ENCODE results near the gene NUDT12.

Gene NUDT12

DNA sequence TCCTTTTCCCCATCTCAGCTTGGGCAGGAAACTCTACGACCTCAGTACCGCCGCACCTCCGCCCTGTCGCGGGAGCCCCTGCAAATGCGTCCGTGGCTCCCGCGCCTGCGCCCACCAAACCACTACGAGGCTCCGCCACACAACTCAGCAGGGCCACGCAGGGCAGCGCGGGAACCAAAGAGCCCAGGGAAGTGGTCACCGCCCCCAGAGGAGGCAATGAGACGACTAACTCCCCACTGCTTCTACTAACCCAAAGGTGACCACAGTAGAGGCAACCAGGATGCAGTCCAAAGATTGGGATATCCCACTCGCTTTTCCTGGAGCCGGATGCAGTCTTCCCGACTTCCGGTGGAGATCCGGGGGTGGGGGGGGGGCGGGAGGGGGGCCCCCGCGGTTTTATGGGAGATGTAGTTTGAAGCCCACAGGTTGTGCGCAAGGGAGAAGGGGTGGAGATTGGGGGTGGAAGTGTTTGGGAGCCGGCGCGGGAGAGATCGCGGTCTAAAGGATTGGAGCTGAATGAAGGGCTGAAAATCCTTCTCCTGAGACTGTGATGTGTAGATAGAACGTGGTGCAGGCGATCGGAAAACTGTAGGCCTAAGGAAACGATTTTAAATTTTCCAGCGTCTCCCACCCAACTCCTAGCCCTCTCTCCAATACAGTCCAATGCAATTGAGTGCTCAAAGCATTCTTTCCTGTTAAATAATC is at the start of gene NUDT12:
TSS of gene NUDT12 (minus strand) at position 337 of the 705 bp plus-strand sequence. CDS start 2,541 bp downstream, outside the sequence.
- DNase-seq (ENCODE audit: low read depth in 2 of 3, low spot score in 2 of 3), result peak; percentile 2 to 15 (median 7)

DNA sequence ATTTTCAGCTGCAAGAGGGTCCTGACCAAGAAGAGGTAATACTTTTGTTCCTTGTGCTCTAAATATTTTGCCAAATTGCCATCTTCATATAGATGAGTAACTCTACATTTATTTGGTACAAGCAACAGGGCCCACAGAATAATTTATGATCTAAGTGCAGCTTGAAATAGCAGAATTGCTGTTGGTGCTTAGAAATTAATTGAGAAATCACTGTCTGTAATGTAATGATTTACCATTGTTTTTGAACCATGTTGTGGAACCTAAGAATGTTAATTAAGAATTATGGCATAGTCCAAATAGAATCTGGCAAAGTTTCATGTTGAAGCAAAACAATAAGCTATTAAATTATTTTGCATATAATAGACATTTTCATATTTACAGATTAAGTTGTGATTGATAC is 44.8 kb upstream of the NUDT12 start:
- DNase-seq (ENCODE audit: low read depth in 2 of 3, low spot score in 2 of 3), result no peak

DNA sequence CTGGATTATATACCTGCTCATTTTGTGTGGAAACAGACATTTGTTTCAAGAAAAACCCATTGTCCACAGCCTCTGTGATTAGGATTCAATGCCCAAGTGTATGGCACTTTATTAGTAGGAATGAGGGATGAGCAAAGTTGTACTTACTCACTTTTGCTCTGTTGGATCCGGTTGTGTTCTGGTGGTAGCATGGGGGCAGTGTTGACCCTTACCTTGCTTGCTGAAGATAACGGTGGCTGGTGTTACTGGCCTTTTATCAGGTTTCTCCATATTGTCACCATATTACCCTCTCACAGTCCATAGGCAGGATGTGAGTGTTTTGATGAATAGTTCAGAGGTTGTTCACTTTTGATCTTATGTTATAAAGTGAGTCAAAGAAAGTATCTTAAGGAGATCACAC is 42.7 kb upstream of the NUDT12 start:
- no peak for DNase-seq (ENCODE audit: low read depth in 2 of 3, low spot score in 2 of 3)

DNA sequence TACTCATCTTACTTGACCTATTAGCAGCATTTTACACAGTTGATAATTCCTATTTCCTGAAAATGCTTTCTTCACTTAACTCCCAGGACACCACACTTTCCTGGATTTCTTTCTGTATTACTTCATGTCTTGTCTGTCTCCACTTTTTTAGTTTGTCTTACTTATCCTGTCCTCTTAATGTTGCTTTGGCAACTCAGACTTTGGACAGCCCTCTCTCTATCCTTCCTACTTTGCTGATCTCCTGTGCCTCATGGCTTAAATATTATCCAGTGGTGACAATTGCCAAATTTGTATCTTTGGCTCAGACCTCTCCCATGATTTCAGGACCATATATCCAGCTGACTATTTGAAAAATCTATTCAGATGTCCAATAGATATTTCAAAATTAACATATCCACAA is 39.8 kb upstream of the NUDT12 start:
- DNase-seq (ENCODE audit: low read depth in 2 of 3, low spot score in 2 of 3), result no peak

DNA sequence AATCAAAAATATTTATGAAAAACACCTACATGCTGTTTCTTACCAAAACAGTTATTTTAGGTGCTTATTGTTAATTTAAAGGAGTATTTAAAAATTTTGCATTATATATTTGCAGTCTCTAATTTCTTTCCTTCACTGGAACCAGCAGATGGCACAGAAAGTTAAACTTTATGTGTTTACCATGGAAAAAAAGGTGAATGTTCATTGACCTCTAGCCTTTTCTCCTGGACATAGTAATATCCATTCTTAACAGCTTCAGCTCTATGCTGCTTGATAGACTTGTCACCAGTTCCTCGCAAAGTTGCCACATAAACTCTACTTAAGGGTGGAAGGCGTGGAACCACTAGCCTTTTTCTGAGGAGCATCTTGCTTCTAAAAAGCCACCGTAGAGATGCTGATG is 38.7 kb upstream of the NUDT12 start:
- no peak for DNase-seq (ENCODE audit: low read depth in 2 of 3, low spot score in 2 of 3)

DNA sequence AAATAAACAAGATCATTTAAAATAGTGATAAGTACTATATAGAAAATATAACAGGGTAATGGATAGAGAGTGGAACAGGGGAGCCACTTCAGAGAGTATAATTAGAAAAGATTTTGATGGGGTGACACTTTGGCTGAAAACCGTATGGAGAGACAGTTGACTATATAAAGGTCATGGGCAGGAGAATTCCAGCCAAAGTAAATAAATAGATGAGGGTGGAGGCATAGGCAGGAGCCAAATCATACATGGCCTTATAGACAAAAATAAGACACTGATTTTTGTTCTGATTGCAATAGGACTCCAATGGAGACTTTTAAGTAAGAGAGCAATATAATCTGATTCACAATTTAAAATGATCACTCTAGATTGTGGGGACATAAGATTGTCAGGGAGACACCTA is 37.5 kb upstream of the NUDT12 start:
- no peak for DNase-seq (ENCODE audit: low read depth in 2 of 3, low spot score in 2 of 3)

DNA sequence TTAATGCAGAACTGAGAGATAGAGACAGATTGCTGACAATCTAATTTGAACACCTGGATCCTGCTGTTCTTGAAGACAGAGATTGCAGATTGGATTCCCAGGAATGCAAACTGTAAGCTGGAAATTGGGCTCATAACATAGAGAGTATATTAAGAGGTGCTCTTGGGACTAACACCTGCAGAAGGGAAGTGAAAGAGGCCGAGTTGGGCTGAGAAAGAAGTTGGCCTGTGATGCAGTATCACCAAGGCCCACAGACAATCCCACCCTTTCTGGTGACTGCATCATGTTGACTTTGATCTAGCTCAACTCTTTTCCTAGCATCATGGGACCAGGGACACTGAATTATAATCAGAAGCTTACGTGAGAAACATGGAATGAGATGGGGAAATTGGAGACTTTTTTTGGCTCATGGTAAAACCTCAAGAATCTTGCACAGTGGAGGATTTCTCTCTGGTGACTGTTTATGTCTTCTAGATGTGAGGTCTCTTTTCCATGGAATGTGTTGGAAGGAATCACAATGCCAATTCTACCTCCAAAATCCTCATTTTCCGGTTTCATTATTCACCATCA is 36.5 kb upstream of the NUDT12 start:
- DNase-seq (ENCODE audit: low read depth in 2 of 3, low spot score in 2 of 3), result no peak

DNA sequence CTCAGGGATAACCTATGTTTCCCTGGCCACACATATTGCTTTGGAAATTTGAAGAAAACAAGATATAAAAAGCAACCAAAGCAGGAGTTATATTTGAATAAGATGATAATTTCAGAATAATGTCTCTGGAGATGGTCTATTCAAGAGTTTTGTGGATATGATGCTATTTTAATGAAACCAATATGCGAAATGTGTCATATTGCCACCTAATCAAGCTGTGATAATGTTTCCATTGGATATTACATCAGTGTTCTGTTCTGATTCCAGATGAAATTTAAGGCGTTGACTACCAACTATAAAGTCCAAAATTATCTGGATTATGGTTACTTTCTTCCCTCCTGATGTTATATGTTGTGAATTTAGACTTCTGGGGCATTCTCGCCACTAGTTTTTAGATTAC is 27.6 kb upstream of the NUDT12 start:
- DNase-seq (ENCODE audit: low read depth in 2 of 3, low spot score in 2 of 3), result no peak

DNA sequence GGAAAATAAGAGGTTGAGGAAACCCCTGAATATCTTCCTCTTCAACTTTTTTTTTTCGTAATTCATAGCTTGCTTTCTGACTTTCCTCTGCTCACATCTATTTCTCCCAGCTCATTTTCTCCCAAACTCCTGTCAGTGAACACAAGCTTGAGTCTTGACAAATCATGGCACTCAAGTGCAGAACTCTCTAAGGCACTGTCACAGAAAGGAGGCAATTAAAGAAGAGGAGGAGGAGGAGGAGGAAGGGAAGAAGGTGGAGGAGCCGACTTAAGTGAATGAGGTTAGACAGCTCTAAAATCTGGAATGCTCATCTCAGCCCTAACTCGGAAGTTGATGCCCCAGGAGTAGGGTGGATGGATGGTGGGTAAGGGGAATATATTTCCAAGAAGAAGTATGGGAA is 27.2 kb upstream of the NUDT12 start:
- no peak for DNase-seq (ENCODE audit: low read depth in 2 of 3, low spot score in 2 of 3)

DNA sequence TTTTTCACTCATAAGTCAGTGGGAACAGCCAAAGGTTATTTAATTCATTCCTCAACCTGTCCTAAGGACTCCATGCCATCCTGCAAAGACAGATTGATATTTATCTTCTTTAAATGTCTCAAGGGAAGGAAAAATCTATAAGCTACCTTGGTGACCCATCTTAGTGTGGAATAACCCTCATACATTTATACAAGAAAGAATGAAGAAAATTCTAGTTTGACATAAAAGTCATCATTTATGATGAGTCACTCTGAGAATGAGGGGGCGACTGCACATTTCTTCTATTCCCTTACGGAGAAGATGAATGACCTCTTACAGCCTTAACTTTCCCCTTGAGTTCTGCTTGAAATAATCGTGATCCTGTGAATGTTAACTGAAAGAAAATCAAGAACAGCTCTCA is 26.8 kb upstream of the NUDT12 start:
- no peak for DNase-seq (ENCODE audit: low read depth in 2 of 3, low spot score in 2 of 3)

DNA sequence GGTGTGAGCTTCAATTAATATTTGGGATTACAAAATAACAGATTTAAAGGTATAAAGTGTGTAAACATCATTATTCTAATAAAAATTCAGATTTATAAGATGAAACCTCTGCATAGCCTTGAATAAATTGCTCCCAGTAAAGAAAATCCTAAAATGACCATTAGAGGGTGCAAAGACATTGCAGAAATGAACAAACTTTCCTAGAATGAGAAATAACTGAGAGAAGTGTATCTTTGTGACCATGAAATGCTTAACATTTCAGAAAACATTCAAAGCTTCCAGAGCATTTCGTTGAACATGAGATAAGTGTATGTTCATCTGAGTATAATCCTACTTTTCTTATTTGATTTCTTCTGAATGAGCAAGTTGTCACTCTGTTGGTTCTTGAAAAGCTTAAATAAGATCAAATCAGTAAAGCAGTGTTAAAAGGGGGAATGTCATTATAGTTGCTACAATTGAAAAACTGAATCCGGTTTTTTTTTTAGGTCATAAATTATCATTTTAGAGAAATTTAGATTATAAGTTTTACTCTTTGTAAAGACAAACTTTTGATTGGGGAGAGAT is 24.7 kb upstream of the NUDT12 start:
- no peak for DNase-seq (ENCODE audit: low read depth in 2 of 3, low spot score in 2 of 3)

DNA sequence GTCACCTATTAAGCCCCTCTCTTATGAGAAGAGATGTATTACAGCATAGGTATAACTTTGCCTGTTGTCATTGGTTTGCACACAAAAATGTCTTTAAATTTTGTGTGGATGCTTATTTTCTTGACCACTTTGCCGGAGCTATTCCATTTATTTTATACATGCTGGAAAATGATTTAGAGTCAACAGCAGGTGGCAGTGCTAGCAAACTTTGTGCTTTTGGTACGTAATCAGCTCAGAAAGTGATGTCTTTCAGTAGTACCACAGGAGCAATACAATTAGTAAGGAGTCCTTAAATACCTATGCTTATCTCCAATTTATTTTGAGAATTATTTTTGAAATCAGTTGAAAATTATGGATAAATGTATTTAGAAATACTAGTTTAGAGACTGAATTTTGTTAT is 19.8 kb upstream of the NUDT12 start:
- DNase-seq (ENCODE audit: low read depth in 2 of 3, low spot score in 2 of 3), result no peak

DNA sequence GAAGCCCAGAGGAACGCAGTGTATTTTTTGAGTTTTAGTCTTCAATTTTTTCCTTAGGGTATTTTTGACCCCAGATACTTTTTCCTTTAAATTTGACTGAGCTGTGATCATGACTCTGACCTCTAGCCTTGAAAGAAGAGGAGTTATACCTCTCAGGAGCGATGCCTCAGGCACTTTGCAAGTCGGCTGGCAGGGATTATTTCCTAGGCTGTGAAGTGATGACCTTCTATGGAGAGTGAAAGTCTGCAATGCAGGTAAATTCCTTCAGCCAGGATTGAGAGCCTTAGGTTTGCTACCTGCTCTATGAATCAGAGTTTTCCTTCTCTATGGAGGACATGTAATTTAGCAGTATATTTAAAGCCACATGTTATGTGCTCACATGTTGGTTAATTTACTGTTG is 10.8 kb upstream of the NUDT12 start:
- no peak for DNase-seq (ENCODE audit: low read depth in 2 of 3, low spot score in 2 of 3)

DNA sequence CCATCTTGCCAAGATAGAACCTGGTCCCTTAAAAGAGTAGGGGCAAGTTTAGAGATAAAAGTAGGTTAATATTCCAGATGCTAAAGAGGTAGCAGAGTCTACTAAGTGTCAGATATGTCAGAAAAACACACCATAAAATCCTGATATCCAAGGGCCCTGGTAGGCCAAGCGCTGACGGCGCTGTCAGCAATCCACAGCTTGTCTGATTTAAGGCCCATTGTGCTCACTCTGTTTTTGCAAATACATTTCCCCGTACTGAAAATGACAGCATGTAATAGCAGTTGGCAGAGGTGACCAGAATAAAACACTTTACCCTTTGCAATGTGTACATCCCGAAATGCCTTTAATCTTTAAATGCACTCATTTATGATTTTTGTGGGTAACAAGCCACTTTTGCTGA is 9.9 kb upstream of the NUDT12 start:
- DNase-seq (ENCODE audit: low read depth in 2 of 3, low spot score in 2 of 3), result no peak

DNA sequence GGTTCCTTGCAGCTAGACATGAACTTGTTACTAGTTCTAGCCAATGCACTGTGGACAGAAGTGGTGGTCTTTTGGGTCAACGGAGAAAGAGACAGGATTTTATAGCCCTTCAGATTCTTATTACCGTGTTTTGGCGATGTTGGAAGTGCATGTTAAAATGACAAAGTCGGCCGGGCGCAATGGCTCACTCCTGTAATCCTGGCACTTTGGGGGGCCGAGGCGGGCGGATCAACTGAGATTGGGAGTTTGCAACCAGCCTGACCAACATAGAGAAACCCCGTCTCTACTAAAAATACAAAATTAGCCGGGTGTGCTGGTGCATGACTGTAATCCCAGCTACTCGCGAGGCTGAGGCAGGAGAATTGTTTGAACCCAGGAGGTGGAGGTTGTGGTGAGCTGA is 9.1 kb upstream of the NUDT12 start:
- no peak for DNase-seq (ENCODE audit: low read depth in 2 of 3, low spot score in 2 of 3)

DNA sequence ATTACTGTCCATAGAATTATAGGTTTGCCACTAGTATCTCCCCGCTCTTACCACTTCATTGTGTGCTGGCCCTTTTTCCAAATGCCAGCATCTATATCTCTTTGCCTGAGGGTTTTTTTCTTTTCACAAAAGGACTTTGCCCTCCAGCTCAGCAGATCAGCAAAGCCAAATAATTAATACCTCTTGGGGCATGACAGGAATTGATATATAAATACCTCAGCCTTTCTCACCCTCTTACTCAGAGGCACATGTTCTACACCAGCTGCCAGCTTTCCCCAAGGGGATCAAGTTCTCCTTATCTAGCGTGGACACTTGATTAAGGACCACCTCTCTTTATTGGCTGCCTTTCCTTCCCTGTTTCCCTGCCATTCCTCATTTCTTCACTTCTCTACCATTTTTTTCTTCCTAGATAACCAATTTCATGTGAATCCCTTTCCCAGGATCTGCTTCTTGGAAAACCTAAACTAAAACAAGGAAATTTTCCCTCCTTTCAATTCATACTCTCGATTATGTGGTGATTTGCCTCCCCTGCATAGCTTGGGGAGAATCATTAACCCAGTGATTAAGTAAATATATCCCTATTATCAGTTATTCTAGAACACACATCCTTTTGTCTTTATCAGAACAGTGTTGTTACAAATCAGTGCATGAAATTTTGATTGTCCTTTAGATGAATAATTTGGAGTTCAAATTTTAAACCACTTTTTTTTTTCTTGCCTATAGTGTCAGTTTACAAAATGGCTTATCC is 6.9 kb upstream of the NUDT12 start:
- DNase-seq (ENCODE audit: low read depth in 2 of 3, low spot score in 2 of 3), result no peak

DNA sequence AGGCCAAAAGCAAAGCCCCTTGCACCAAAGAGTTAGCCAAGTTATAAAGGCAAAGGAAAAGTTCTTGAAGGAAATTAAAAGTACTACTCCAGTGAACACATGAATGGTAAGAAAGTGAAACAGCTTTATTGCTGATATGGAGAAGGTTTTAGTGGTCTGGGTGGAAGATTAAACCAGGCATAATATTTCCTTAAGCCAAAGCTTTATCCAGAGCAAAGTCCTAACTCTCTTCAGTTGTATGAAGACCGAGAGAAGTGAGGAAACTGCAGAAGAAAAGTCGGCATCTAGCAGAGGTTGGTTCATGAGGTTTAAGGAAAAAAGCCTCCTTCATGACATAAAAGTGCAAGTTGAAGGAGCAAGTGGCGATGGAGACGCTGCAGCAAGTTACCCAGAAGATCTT is 3.1 kb upstream of the NUDT12 start:
- no peak for DNase-seq (ENCODE audit: low read depth in 2 of 3, low spot score in 2 of 3)

DNA sequence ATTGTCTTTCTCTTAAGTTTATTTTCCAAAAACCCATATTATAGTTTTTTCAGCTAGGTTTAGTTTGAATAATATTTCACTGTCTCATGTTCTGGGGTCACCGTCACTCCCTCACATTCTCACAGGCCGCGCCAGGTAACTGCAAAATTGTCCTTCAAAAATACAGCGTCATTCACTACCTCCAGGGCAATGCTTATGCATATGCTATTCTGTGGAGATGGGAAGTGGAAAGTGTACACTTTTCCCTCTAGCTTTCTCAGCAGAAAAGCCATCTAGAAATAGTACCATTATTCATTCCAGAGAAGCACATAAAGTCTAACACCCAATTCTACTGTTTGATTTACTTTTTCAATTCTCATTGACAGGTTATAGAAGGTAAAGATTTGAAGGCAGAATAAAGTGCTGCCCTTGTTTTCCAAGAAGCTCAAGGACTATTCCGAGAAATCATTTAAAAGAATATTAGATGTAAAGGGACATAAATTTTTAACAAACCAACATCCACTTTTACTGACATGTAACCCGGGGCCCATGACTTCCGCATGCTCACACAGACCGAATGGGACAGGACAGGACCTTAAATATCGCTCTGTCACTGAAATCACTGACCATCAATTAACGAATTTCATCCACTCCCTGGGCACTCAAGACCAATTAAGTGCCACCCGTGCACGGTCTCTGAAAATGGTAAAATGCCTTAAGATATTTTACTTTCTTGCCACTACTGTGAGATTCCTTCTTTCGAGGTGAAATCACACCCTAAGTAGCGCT is 720 bp downstream of the NUDT12 start:
- DNase-seq (ENCODE audit: low read depth in 2 of 3, low spot score in 2 of 3), result no peak

DNA sequence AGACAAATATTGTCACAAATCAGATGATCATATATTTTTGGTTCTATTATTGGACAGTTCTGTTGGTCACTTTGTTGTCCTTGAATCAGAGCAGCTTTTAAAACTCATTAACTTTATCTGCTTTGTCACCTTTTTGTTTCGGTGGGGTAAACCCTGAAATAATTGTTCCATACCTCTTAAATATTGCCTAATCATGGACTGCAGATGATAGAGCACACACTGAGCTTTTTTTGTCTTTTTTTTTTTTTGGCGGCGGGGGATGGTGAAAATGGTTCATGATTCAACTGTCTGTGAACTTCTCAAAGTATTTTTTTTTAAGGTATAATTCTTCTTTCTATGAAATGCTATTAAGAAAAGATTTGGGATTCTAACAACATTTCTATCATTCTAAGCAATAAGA is 1.8 kb downstream of the NUDT12 start:
- no peak for DNase-seq (ENCODE audit: low read depth in 2 of 3, low spot score in 2 of 3)

DNA sequence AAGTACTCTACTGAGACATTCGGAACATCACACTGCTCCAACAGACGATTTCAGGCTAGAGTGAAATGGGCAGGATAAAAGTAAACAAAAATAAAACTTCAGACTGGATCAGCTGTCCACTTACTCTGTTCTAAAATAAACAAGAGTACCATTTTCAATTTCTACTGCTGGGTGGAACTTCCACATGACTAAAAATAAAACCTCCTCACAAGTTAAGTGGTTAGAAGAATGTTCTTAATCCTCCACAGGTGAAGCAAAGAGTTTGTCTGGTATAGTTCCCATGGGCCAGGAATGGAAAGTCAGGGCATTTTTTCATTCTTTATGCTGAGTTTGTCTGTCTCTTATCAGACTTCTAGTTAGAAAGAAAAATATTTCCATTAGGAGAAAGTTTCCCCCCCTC is 15.7 kb downstream of the NUDT12 start:
- no peak for DNase-seq (ENCODE audit: low read depth in 2 of 3, low spot score in 2 of 3)

DNA sequence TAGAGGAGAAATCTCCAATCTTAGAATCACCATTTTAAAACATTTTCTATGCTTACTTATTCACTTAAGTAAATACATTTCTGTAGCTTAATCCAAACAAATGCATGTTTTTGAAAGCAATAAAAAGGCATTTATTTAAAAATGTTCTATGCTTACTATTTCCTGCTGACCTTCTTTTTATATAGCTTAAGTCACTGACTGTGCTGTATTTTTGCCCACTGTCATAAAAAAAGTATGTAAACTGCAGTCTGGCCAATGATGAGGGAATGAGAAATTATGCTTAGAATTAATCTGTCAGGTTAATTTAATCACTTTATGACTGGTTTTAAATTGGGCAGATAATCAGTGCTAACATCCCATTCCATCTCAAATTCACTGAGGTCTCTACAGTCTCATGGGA is 20.1 kb downstream of the NUDT12 start:
- no peak for DNase-seq (ENCODE audit: low read depth in 2 of 3, low spot score in 2 of 3)

DNA sequence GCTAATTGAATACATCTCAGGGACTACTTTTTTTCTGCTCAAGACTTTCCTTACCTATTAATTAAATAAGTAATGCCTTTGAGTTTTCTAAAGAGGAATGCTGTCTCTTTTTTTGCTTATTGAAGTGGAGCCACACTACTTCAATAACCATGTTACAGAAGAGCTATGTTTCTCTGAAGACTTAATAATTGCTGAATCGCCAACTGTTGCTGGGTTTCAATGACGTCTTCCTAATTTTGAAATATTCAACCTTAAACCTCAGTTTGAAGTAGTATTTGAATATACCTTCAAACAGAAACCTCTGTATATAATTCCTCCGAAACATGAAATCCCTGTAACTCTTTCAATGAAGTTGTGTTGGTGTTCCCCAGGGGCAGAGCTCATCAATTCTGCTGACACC is 21.0 kb downstream of the NUDT12 start:
- DNase-seq (ENCODE audit: low read depth in 2 of 3, low spot score in 2 of 3), result no peak

Data from activated CD8-positive, alpha-beta memory T cell treated with anti-CD3 and anti-CD28 coated beads for 48 hours (primary cell).